PC-9 (cell line): ENCODE measurements around the gene MPL. TPM values are rescaled to one million over a fixed set of nuclear protein-coding genes. Genes with fewer than 3 reads are reported as not detected.

Source experiments
- BruUV-seq: library from RNA; stranded (reverse); fragments of 400-500 nt; replicated peaks from 2 replicates; lab custom pipeline; 2021; lab: Mats Ljungman, UMichigan
- CTCF ChIA-PET: fragments of 300-600 bp; sonication (Branson Sonifier 250); formaldehyde crosslinking; loops from one replicate; lab custom pipeline; 2022; ENCODE audit warnings: antibody characterized with exemption; lab: Charles Lee
- POLR2A ChIA-PET: fragments of 300-600 bp; sonication (Branson Sonifier 250); formaldehyde crosslinking; loops from one replicate; lab custom pipeline; 2022; ENCODE audit warnings: antibody characterized with exemption; ENCODE audit not compliant: unreplicated experiment; lab: Charles Lee
- DNase-seq, 2 experiments: peaks; one replicate each; pipeline versions ENCODE4 v3.0.0 to v3.0.0-alpha.2; 2015 to 2022; ENCODE audit warnings: mixed read lengths in 1 of 2
- H2AFZ ChIP-seq: fragments of 200-600 bp; sonication (generic); 2 replicates; pipeline ENCODE4 v1.8.1; 2017; ENCODE audit warnings: antibody characterized with exemption
- H3F3A ChIP-seq: fragments of 200-600 bp; sonication (generic); 2 replicates; pipeline ENCODE4 v1.8.1; 2017; ENCODE audit warnings: antibody characterized with exemption, mild to moderate bottlenecking, low read depth; ENCODE audit not compliant: insufficient read depth
- H3K27ac ChIP-seq: fragments of 200-600 bp; sonication (generic); 2 replicates; pipeline ENCODE4 v1.6.1; 2016; ENCODE audit warnings: mixed run types
- H3K27me3 ChIP-seq: fragments of 200-600 bp; sonication (generic); 2 replicates; pipeline ENCODE4 v1.6.1; 2016; ENCODE audit warnings: low read depth, mixed run types; ENCODE audit not compliant: insufficient read depth
- H3K36me3 ChIP-seq: fragments of 200-600 bp; sonication (generic); 2 replicates; pipeline ENCODE4 v1.6.1; 2016; ENCODE audit warnings: low read depth, mixed run types
- H3K4me1 ChIP-seq: fragments of 200-600 bp; sonication (generic); replicated peaks from 2 replicates; pipeline ENCODE4 v1.6.1; 2016; ENCODE audit warnings: mixed run types; ENCODE audit not compliant: insufficient read depth
- H3K4me2 ChIP-seq: fragments of 200-600 bp; sonication (generic); 2 replicates; pipeline ENCODE4 v1.6.1; 2017; ENCODE audit warnings: mixed run types
- H3K4me3 ChIP-seq: fragments of 200-600 bp; sonication (generic); 2 replicates; pipeline ENCODE4 v1.6.1; 2016; ENCODE audit warnings: mixed run types
- H3K79me2 ChIP-seq: fragments of 200-600 bp; sonication (generic); 2 replicates; pipeline ENCODE4 v1.6.1; 2017; ENCODE audit warnings: low read depth, mixed run types
- H3K9me2 ChIP-seq: fragments of 200-600 bp; sonication (generic); 2 replicates; pipeline ENCODE4 v1.8.1; 2017; ENCODE audit warnings: mild to moderate bottlenecking; ENCODE audit not compliant: insufficient read depth
- H3K9me3 ChIP-seq: fragments of 200-600 bp; sonication (generic); 2 replicates; pipeline ENCODE4 v1.8.1; 2016; ENCODE audit warnings: low read depth; ENCODE audit not compliant: insufficient read depth
- H4K20me1 ChIP-seq: fragments of 200-600 bp; sonication (generic); 2 replicates; pipeline ENCODE4 v1.8.1; 2017; ENCODE audit not compliant: insufficient read depth
- EZH2 ChIP-seq: fragments of 200-600 bp; sonication (generic); IDR thresholded peaks from 2 replicates; pipeline ENCODE4 v1.8.0; 2017; ENCODE audit warnings: antibody characterized with exemption, low read depth
- intact Hi-C: fragments of 100-400 bp; cut with micrococcal nuclease; formaldehyde crosslinking; loops from one replicate; pipeline ENCODE4 v1.10.0; 2022; ENCODE audit not compliant: unreplicated experiment
- total RNA-seq: library from RNA; stranded (reverse); gene quantifications from 2 replicates; pipeline ENCODE4 v1.2.3, GENCODE V29; 2021
- TF ChIP-seq, protein P1 (sequence below): fragments of 200-600 bp; sonication (generic); conservative IDR thresholded peaks from 2 replicates; pipeline ENCODE4 v1.6.1; 2017; ENCODE audit warnings: mixed run types, antibody characterized with exemption, mild to moderate bottlenecking, moderate library complexity

The MPL gene
- total RNA-seq, 1 experiment from 2014 or later = 0.76 TPM

DNA sequence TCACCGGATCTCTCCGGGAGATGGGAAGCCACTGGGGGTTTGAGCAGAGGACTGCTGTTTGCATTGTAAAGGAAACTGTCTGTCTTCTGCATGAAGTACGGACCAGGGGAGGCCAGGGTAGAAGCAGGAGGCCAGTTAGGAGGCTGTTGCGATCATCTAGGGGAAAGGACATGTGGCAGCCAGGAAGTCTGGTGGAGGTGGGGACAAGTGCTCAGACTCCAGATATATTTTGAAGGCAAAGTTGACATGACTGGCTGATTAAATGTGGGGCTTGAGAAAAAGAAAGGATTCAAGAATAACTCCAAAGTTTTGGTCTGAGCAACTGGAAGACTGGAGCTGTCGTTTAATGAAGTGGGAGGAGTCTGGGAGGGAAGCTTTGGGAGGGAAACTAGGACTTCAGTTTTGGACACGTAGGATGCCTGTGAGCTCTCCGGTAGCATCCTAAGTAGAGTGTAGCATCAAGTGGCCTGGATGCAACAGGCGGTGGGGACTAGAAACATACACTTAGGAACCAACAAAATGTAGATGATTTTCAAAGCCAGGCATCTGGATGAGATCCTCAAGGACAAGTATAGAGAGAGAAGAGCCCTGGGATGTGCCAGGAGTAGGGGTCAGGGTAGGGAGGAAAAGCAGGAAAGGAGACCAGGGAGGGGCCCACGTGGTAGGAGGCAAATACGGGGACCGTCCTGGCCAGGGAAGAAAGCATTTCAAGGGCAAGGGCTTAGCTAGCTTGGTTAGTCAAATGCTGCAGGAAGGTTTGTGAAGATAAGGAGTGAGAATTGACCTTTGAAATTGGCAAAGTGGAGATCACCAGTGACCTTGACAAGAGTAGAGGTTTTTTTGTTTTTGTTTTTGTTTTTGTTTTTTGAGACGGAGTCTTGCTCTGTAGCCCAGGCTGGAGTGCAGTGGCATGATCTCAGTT is 48.6 kb upstream of the MPL start:
- POLR2A ChIA-PET = interaction anchor here (0.6 kb wide), 2 partner anchors 141 to 472 kb away, joined by 4 to 6 read pairs; partner anchors contain the start of gene SVBP
- Histone ChIP-seq H3F3A (peaks cover 11% of the 10 kb centered on the region), H4K20me1 (no peaks in the 10 kb centered on the region), H3K4me2 (no peak overlapping the region), H3K27me3 (no peaks in the 10 kb centered on the region), H2AFZ (no peak overlapping the region), H3K36me3 (no peaks in the 10 kb centered on the region), H3K9me2 (no peaks in the 10 kb centered on the region), H3K79me2 (peaks cover 12% of the 10 kb centered on the region), H3K9me3 (no peaks in the 10 kb centered on the region), H3K27ac (no peak overlapping the region), H3K4me1 (peaks cover 38% of the 10 kb centered on the region), H3K4me3 (no peak overlapping the region)
- no peak for DNase-seq
- no TSS peak for BruUV-seq
- no peak for TF ChIP-seq EZH2
- TF ChIP-seq, protein P1, sequence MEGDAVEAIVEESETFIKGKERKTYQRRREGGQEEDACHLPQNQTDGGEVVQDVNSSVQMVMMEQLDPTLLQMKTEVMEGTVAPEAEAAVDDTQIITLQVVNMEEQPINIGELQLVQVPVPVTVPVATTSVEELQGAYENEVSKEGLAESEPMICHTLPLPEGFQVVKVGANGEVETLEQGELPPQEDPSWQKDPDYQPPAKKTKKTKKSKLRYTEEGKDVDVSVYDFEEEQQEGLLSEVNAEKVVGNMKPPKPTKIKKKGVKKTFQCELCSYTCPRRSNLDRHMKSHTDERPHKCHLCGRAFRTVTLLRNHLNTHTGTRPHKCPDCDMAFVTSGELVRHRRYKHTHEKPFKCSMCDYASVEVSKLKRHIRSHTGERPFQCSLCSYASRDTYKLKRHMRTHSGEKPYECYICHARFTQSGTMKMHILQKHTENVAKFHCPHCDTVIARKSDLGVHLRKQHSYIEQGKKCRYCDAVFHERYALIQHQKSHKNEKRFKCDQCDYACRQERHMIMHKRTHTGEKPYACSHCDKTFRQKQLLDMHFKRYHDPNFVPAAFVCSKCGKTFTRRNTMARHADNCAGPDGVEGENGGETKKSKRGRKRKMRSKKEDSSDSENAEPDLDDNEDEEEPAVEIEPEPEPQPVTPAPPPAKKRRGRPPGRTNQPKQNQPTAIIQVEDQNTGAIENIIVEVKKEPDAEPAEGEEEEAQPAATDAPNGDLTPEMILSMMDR = no peak
- intact Hi-C loops = loop anchor here (5.0 kb wide), 1 partner anchor 33 kb away; no protein-coding TSS in a partner anchor
- CTCF ChIA-PET = no interaction called here

- Histone ChIP-seq H3K79me2 (no peaks in the 10 kb centered on the region), H3K9me2 (no peaks in the 10 kb centered on the region), H3K9me3 (no peaks in the 10 kb centered on the region), H3K4me1 (peaks cover 49% of the 10 kb centered on the region), H3F3A (peaks cover 24% of the 10 kb centered on the region), H3K27me3 (no peaks in the 10 kb centered on the region), H3K4me3 (no peak overlapping the region), H3K36me3 (no peaks in the 10 kb centered on the region), H3K4me2 (no peak overlapping the region), H4K20me1 (no peaks in the 10 kb centered on the region), H3K27ac (no peak overlapping the region), H2AFZ (no peak overlapping the region)
- CTCF ChIA-PET = no interaction called here
- POLR2A ChIA-PET = no interaction called here
- intact Hi-C loops = no loop called here
- TF ChIP-seq EZH2 = no peak
- TF ChIP-seq, protein P1 = no peak
- no TSS peak for BruUV-seq
- DNase-seq = no peak
Observed at GRCh38 chr1:43292216-43292615, 45.4 kb upstream of the MPL start.

DNA sequence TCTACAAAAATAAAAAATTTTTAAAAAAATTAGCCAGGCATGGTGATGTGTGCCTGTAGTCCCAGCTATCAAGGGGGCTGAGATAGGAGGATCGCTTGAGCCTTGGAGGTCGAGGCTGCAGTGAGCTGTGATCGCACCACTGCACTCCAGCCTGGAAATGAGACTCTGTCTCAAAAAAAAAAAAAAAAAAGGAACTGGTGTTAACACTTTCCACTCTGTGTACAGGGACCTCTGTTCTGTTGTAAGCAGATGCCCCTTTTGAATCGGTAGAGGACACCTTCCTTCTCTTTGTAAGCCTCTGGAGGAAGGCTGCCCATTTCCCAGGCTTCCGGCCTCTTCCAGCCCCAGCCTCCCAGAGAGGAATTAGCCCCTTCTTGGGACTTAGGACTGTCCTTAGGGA is 44.9 kb upstream of the MPL start:
- H3K4me1 ChIP-seq = peaks cover 49% of the 10 kb centered on the region
- H3K4me3 ChIP-seq = no peak overlapping the region
- ChIA-PET POLR2A (interaction anchor here (1.1 kb wide), 1 partner anchor 97 kb away, joined by 5 read pairs; no protein-coding TSS in a partner anchor), CTCF (no interaction called here)
- no peaks in the 10 kb centered on the region for H3K36me3 ChIP-seq
- H3F3A ChIP-seq = peaks cover 24% of the 10 kb centered on the region
- intact Hi-C loops = no loop called here
- no peaks in the 10 kb centered on the region for H3K79me2 ChIP-seq
- peak overlapping the region; percentile 54; the same call in 1 of the 2 replicates for H3K4me2 ChIP-seq
- H3K27me3 ChIP-seq = no peaks in the 10 kb centered on the region
- no peak overlapping the region for H2AFZ ChIP-seq
- DNase-seq = no peak
- H3K9me3 ChIP-seq = no peaks in the 10 kb centered on the region
- no peak for TF ChIP-seq EZH2
- TF ChIP-seq, protein P1 = no peak
- no peaks in the 10 kb centered on the region for H4K20me1 ChIP-seq
- H3K9me2 ChIP-seq = no peaks in the 10 kb centered on the region
- BruUV-seq = no TSS peak
- peak overlapping the region; percentile 73 for H3K27ac ChIP-seq
